SK-N-SH (cell line): Measurements from ENCODE around the gene BPIFB1. TPM values are rescaled to one million over a fixed set of nuclear protein-coding genes. Genes with fewer than 3 reads are reported as not detected.

Experiments
- CTCF ChIA-PET: fragments of 300-600, 350-600 bp; formaldehyde crosslinking; extraction: SDS; loops from one replicate; lab custom pipeline; 2021; lab: Yijun Ruan, JAX
- POLR2A ChIA-PET: fragments of 350-600 bp; sonication (Branson Sonifier 250); formaldehyde crosslinking; extraction: SDS; loops from one replicate; lab custom pipeline; 2020; ENCODE audit warnings: antibody characterized with exemption, inconsistent platforms; lab: Yijun Ruan, JAX
- DNase-seq: peaks from one replicate; pipeline ENCODE4 v3.0.0; 2012
- H2AFZ ChIP-seq: fragments of 200-600 bp; sonication (generic); 2 replicates; pipeline ENCODE4 v1.8.1; 2016; ENCODE audit warnings: antibody characterized with exemption, mild to moderate bottlenecking, low read depth
- H3F3A ChIP-seq: fragments of 200-600 bp; sonication (generic); replicated peaks from 2 replicates; pipeline ENCODE3; 2016; ENCODE audit warnings: antibody characterized with exemption, mild to moderate bottlenecking; ENCODE audit not compliant: insufficient read depth
- H3K27ac ChIP-seq, 2 experiments: fragments of 200-500 bp in 1 of 2; fragments of 200-600 bp in 1 of 2; sonication (Bioruptor generic) in 1 of 2; sonication (generic), shearing (Covaris generic) in 1 of 2; 2 replicates each; pipeline versions ENCODE4 v1.5.1 to v1.6.1; 2014 to 2016; ENCODE audit warnings: low read depth in 2 of 2, inconsistent platforms in 1 of 2, low read length in 1 of 2, mild to moderate bottlenecking in 1 of 2, mixed read lengths in 1 of 2
- H3K27me3 ChIP-seq: fragments of 200-600 bp; sonication (generic), shearing (Covaris generic); 2 replicates; pipeline ENCODE4 v1.6.1; 2016; ENCODE audit warnings: mixed run types; ENCODE audit not compliant: insufficient read depth
- H3K36me3 ChIP-seq, 2 experiments: fragments of 200-500 bp in 1 of 2; fragments of 200-600 bp in 1 of 2; sonication (Bioruptor generic) in 1 of 2; sonication (generic) in 1 of 2; replicated peaks in 1 of 2; 2 replicates each; pipeline versions ENCODE3 to v1.5.1; 2014 to 2016; ENCODE audit warnings: low read length in 1 of 2, mild to moderate bottlenecking in 1 of 2; ENCODE audit not compliant: insufficient read depth in 2 of 2, control insufficient read depth in 1 of 2
- H3K4me1 ChIP-seq, 2 experiments: fragments of 200-500 bp in 1 of 2; fragments of 200-600 bp in 1 of 2; sonication (Bioruptor generic) in 1 of 2; sonication (generic), shearing (Covaris generic) in 1 of 2; 2 replicates each; pipeline versions ENCODE4 v1.5.1 to v1.6.1; 2014 to 2016; ENCODE audit warnings: low read depth in 1 of 2, low read length in 1 of 2, mixed run types in 1 of 2; ENCODE audit not compliant: insufficient read depth in 2 of 2, control insufficient read depth in 1 of 2
- H3K4me2 ChIP-seq: fragments of 200-600 bp; sonication (generic), shearing (Covaris generic); 2 replicates; pipeline ENCODE4 v1.6.1; 2017; ENCODE audit warnings: mixed run types
- H3K4me3 ChIP-seq, 2 experiments: fragments of 200-500 bp in 1 of 2; fragments of 200-600 bp in 1 of 2; sonication (Bioruptor generic) in 1 of 2; sonication (generic), shearing (Covaris generic) in 1 of 2; 2 replicates each; pipeline versions ENCODE4 v1.5.1 to v1.8.1; 2014 to 2016; ENCODE audit warnings: low read depth in 2 of 2, inconsistent platforms in 1 of 2, low read length in 1 of 2, mild to moderate bottlenecking in 1 of 2, mixed read lengths in 1 of 2, moderate library complexity in 1 of 2
- H3K79me2 ChIP-seq: fragments of 200-600 bp; sonication (generic); 2 replicates; pipeline ENCODE4 v1.8.1; 2017; ENCODE audit warnings: mild to moderate bottlenecking; ENCODE audit not compliant: insufficient read depth
- H3K9ac ChIP-seq: fragments of 200-600 bp; sonication (generic); 2 replicates; pipeline ENCODE4 v1.6.1; 2017; ENCODE audit warnings: mixed run types
- H3K9me2 ChIP-seq: fragments of 200-600 bp; sonication (generic); 2 replicates; pipeline ENCODE4 v1.6.1; 2017; ENCODE audit warnings: mixed run types
- H3K9me3 ChIP-seq: fragments of 200-600 bp; sonication (generic); 2 replicates; pipeline ENCODE4 v1.6.1; 2017; ENCODE audit warnings: mixed run types, mild to moderate bottlenecking, moderate library complexity
- H4K20me1 ChIP-seq: fragments of 200-600 bp; sonication (generic); 2 replicates; pipeline ENCODE4 v1.6.1; 2017; ENCODE audit warnings: mild to moderate bottlenecking, mixed run types; ENCODE audit not compliant: insufficient read depth
- CHD2 ChIP-seq: fragments of 150-350 bp; IDR thresholded peaks from 2 replicates; pipeline ENCODE4 v1.6.1; 2018; ENCODE audit warnings: low read length; ENCODE audit not compliant: partially characterized antibody
- ELF1 ChIP-seq: IDR thresholded peaks from 2 replicates; pipeline ENCODE4 v1.4.0; 2012
- EP300 ChIP-seq, 2 experiments: IDR thresholded peaks; 2 replicates each; pipeline versions ENCODE4 v1.4.0 to v1.6.1; 2012; ENCODE audit warnings: borderline replicate concordance in 1 of 2, low read depth in 1 of 2, low read length in 1 of 2
- FOXJ3 ChIP-seq: sonication (generic); formaldehyde crosslinking; IDR thresholded peaks from 2 replicates; pipeline ENCODE4 v1.5.1; 2020; ENCODE audit warnings: mild to moderate bottlenecking, missing genetic modification reagents
- FOXM1 ChIP-seq: IDR thresholded peaks from 2 replicates; pipeline ENCODE4 v1.4.0; 2012; ENCODE audit warnings: low read depth, mild to moderate bottlenecking
- GATA2 ChIP-seq: sonication (generic); formaldehyde crosslinking; IDR thresholded peaks from 2 replicates; pipeline ENCODE4 v1.5.0; 2020; ENCODE audit warnings: mild to moderate bottlenecking, missing genetic modification reagents
- MAX ChIP-seq: IDR thresholded peaks from 2 replicates; pipeline ENCODE4 v1.4.0; 2012; ENCODE audit warnings: low read depth
- POLR2AphosphoS5 ChIP-seq: IDR thresholded peaks from 2 replicates; pipeline ENCODE4 v1.6.1; 2012; ENCODE audit warnings: low read depth, low read length
- RAD21 ChIP-seq: IDR thresholded peaks from 2 replicates; pipeline ENCODE4 v1.6.1; 2012; ENCODE audit warnings: mild to moderate bottlenecking, low read length
- REST ChIP-seq: IDR thresholded peaks from 2 replicates; pipeline ENCODE4 v1.6.1; 2012; ENCODE audit warnings: mild to moderate bottlenecking, low read depth, low read length, moderate library complexity
- RFX5 ChIP-seq: IDR thresholded peaks from 2 replicates; pipeline ENCODE4 v1.6.1; 2012; ENCODE audit warnings: mild to moderate bottlenecking, improper control_type of control experiment, low read length
- SIN3A ChIP-seq: IDR thresholded peaks from 2 replicates; pipeline ENCODE4 v1.6.1; 2012; ENCODE audit warnings: low read depth, mild to moderate bottlenecking, low read length, moderate library complexity, borderline replicate concordance
- SMC3 ChIP-seq: IDR thresholded peaks from 2 replicates; pipeline ENCODE4 v1.6.1; 2012; ENCODE audit warnings: low read depth, low read length, improper control_type of control experiment
- TAF1 ChIP-seq: IDR thresholded peaks from 2 replicates; pipeline ENCODE4 v1.6.1; 2012; ENCODE audit warnings: low read depth, mild to moderate bottlenecking, low read length, moderate library complexity, borderline replicate concordance
- USF1 ChIP-seq: IDR thresholded peaks from 2 replicates; pipeline ENCODE4 v1.4.0; 2012; ENCODE audit warnings: low read depth, borderline replicate concordance
- YY1 ChIP-seq: IDR thresholded peaks from 2 replicates; pipeline ENCODE4 v1.4.0; 2012; ENCODE audit warnings: low read depth, mild to moderate bottlenecking
- WGBS: methylation state at CpG from one replicate; pipeline ENCODE4 v1.1.6; 2017; ENCODE audit warnings: low lambda C conversion rate; 5-methylcytosine and 5-hydroxymethylcytosine counted together
- polyA plus RNA-seq, 3 experiments: library from polyadenylated mRNA; depleted of rRNA; stranded (reverse); fragments of >200 nt; gene quantifications; 2 replicates each; pipeline ENCODE4 v1.2.3, GENCODE V29; 2012

BPIFB1 gene
- polyA plus RNA-seq, 1 of the 3 experiments (the other 2 are of a cell fraction): not detected

GRCh38 chr20:33332905-33333456 is 50.0 kb downstream of the BPIFB1 start:
- Histone ChIP-seq H3F3A (no peaks in the 10 kb centered on the region), H3K4me1 (no peaks in the 10 kb centered on the region), H3K27ac (no peak overlapping the region), H3K4me2 (no peak overlapping the region)
- TF ChIP-seq GATA2 (CRISPR knock-in tag) (no peak), SMC3 (no peak), ELF1 (no peak), RFX5 (no peak), RAD21 (no peak), CHD2 (no peak), FOXJ3 (CRISPR knock-in tag) (no peak), EP300 (IDR thresholded peaks at IDR 0.05; ENCODE audit: borderline replicate concordance in 1 of 2, low read depth in 1 of 2, low read length in 1 of 2) (no peak), TAF1 (no peak), POLR2AphosphoS5 (no peak), FOXM1 (no peak)
- TF ChIP-seq, all 33 proteins: peak for 0
- no peak overlapping the region for H2AFZ ChIP-seq
- peaks cover 61% of the 10 kb centered on the region for H3K27me3 ChIP-seq
- H3K9me2 ChIP-seq: no peaks in the 10 kb centered on the region
- no peaks in the 10 kb centered on the region for H3K79me2 ChIP-seq
- 39% methylated on average over 16 of the region's 20 CpGs for WGBS
- H3K9ac ChIP-seq: no peak overlapping the region
- no peaks in the 10 kb centered on the region for H3K36me3 ChIP-seq
- H3K4me3 ChIP-seq: no peak overlapping the region
- DNase-seq: no peak
- no peaks in the 10 kb centered on the region for H4K20me1 ChIP-seq
- ChIA-PET POLR2A (no interaction called here), CTCF (no interaction called here)
- no peaks in the 10 kb centered on the region for H3K9me3 ChIP-seq

- H3K4me2 ChIP-seq: no peak overlapping the region
- peaks cover 55% of the 10 kb centered on the region for H3K27me3 ChIP-seq
- H3K79me2 ChIP-seq: no peaks in the 10 kb centered on the region
- H4K20me1 ChIP-seq: no peaks in the 10 kb centered on the region
- no peaks in the 10 kb centered on the region for H3K36me3 ChIP-seq
- DNase-seq: no peak
- no peaks in the 10 kb centered on the region for H3F3A ChIP-seq
- no peaks in the 10 kb centered on the region for H3K9me2 ChIP-seq
- H3K27ac ChIP-seq: no peak overlapping the region
- H3K4me3 ChIP-seq: no peak overlapping the region
- WGBS: 39% methylated on average over 7 of the region's 7 CpGs
- TF ChIP-seq YY1 (no peak), GATA2 (CRISPR knock-in tag) (no peak), MAX (no peak), RAD21 (no peak), REST (no peak), SIN3A (no peak), USF1 (no peak), ELF1 (no peak)
- no peak overlapping the region for H2AFZ ChIP-seq
- no peak overlapping the region for H3K9ac ChIP-seq
- ChIA-PET POLR2A (no interaction called here), CTCF (no interaction called here)
- H3K4me1 ChIP-seq: no peaks in the 10 kb centered on the region
- H3K9me3 ChIP-seq: no peaks in the 10 kb centered on the region
These were observed 50.6 kb downstream of the BPIFB1 start for GRCh38 chr20:33333616-33334015.
